NOMO-1 (cell line): Measurements from ENCODE around the gene CAD.
"Not testable (repeated sequence)": the region's sequence is repeated elsewhere in the genome, so short reads cannot be mapped to it uniquely, and the experiment has no call there.

ENCODE experiments used
- DNase-seq, 2 experiments: peaks; one replicate each; lab custom pipeline; 2025; ENCODE audit not compliant: unreplicated experiment in 2 of 2; lab: John Stamatoyannopoulos, UW

Gene CAD

GRCh38 chr2:27251766-27252165, 34.6 kb downstream of the CAD start:
- DNase-seq: no peak

DNA sequence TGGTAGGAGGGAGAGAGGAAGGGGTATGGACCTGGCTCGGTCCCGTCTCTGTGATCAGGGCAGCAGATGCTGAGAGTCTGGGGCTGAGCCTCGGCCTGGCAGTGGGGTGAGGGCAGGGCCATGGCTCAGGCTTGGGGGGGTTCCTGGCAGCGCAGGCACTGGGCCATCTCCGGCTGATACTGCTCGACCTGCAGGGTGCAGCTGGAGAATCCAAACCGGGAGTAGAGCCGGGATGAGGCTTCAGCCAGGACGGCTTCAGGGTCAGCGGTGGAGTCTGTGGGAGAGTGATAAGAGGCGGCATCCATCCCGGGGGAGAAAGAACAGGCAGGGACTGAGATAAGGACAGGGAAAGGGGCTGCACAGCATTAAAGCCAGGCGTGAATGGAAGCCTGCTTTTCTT, 38.0 kb downstream of the CAD start:
- no peak for DNase-seq

DNA sequence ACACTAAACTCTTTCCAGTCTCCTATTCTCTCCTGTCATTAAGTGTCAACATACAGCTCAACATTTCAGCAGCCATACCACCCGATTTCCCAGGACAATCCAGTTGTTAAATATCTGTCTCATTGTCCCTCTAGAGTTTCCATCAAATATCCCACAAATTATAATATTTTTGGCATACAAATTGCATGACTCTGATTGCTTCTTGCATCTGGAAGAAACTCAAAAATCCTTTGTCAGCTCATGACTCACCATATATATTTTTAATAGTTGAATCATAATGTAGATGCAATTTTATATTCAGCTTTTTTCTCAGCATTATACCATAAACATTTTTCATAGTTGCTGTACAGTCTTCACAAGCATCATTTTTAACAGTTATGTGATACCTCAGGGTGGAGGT, 38.5 kb downstream of the CAD start:
- DNase-seq: no peak

- DNase-seq: no peak
Observed at GRCh38 chr2:27256855-27257454, 39.8 kb downstream of the CAD start.

DNA sequence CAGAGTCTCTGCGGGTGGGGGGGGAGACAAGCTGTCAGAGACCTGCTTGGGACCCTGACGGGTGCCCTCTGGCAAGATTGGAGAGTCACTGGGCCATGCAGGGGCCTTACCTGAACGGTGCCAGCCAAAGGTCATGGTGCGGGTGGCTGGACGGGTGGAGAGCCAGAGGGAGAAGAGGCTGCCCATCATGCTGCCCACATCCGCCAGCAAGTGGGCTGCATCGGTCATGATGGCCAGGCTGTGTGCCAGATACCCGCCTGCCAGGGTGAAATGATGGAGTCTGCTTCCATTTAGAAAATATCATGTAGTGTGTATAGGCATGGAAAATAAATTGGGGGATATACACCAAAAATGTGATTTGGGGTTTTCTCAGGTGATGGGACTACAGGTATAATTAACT, 40.9 kb downstream of the CAD start:
- no peak for DNase-seq

GRCh38 chr2:27261241-27261925, 44.2 kb downstream of the CAD start:
- no peak for DNase-seq

DNA sequence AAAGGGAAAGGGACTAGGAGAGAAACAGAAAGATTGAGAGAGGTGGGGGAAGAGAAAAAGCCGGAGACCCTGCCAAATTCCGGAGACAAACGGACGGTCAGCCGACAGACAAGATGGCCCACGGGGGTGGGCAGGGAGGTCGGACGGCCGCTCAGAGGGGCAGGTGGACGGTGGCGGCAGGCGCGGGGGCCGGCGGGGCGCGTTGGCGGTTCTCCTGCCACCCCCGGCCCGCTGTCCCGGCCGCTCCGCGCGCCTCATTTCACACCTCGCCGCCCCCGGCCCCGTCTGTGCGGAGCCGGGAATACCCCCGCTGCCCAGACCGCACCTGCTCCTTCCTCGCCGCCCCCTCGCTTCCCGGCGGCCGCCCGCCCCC, 44.7 kb downstream of the CAD start:
- no peak for DNase-seq

DNA sequence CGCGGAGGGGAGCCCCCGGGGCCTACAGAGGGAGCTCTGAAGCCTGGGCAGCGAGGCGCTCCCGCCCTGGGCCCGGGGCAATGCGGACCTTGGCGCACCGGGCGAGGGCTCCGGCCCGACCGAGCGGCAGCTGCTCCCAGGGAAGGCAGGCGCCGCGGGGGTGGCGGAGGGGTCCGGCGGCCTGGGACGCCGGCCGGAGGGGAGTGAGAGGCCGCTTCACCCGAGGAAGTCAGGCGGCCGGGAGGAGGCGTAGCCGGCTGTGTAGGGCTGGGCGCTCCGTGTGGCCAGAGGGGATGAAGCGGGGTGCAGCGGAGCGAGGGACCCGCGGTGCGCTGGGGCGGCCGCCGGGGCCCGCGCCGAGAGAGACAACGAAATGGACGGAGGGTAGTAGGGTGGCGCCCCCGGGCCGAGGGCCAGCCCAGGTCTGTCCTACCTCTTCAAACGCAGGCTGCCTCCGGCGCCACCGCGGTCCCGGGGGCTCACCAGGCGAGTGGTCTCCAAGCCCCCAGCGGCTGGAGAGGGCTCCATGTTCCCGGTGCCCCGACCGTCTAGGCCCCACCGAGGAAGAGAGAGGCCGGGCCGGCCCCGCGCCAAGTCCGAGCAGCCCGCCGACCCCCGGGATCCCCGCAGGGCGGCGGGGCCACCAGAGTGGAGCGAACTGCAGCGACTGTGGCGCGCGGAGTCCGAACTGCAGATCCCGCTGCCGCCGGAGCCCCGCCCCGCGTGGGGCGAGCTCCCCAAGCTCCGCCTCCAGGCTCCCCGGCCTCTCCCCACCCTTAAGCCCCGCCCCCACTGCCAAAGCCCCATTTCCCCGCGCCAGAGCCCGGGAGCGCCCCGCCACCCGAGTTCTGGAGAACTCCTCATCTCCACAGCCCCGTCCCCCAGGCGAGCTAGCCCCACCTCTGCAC, 45.5 kb downstream of the CAD start, which contains the start of gene SLC30A3:
TSS of gene SLC30A3 (minus strand) at position 669 of the 908 bp plus-strand sequence. CDS start at position 528, 141 bp downstream.
- DNase-seq: peak; percentile 29 to 32

GRCh38 chr2:27263287-27264252, 46.4 kb downstream of the CAD start:
- DNase-seq: no peak

- peak in 1 of 2 experiments; percentile 12 for DNase-seq
Observed at GRCh38 chr2:27264253-27264752, 47.1 kb downstream of the CAD start.

- DNase-seq: peak; percentile 29 to 30
Observed at GRCh38 chr2:27264753-27265535, 47.8 kb downstream of the CAD start.

DNA sequence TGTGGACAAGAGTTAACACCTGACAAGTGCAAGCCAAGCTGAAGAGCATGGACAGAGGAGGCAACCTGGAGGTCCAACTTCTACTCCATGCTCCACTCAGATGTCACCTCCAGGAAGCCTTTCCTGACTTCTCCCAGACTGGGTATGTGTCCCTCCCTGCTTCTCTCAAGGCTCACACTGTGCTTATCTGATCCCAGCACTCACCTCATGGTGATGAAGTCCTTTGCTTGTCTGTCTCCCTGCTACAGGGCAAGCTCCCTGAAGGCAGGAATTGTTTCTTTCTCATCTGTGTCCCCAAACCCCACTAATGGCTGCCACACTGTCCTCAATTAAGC, 48.3 kb downstream of the CAD start:
- DNase-seq: no peak

DNA sequence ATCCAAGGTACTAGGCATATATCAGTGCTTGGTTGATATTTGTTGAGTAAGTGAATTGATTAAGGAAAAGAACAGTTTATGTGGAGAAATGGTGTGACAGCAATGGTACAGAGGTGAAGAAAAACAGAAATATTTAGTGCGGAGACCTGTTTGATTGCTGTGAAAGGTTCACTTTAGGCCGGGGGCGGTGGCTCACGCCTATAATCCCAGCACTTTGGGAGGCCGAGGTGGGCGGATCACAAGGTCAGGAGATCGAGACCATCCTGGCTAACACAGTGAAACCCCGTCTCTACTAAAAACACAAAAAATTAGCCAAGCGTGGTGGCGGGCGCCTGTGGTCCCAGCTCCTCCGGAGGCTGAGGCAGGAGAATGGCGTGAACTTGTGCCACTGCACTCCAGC, 51.1 kb downstream of the CAD start:
- DNase-seq: not testable (repeated sequence)

DNA sequence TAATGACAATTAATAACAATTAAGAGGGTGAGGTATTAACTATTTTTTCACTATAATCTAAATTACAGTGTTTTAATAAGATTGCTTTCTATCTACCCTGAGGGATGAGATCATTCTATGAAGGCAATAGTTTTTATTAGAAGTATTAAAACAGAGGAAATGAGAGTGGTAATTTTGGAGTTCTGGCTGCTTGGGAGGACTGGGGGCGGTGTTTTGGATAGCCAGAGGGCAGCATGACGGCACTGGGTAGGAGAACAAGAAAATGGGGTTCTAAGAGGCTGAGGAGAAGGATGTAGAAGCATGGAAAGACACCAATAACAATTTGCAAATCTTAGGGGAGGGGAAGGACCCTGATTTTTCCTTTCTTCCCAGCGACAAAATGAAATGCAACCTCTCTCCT, 53.0 kb downstream of the CAD start:
- DNase-seq: no peak

DNA sequence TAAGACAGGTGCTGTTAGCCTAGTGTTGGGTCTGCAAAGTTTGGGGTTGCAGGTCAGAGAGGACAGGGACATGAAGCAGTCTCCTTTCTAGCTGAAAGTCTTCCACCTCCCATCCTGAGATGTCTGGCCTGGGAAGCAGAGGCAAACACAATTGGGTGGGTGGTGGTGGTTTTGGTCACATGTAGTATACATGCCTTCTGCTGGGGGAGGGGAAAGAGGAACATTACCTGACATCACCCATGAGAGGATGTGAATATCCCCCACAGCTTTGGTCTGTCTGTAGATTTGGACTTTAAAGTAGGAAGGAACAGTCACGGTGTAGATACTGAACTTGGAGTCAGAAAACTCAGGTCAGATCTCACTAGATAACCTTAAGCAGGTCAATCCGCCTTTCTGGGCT, 53.5 kb downstream of the CAD start:
- DNase-seq: no peak

DNA sequence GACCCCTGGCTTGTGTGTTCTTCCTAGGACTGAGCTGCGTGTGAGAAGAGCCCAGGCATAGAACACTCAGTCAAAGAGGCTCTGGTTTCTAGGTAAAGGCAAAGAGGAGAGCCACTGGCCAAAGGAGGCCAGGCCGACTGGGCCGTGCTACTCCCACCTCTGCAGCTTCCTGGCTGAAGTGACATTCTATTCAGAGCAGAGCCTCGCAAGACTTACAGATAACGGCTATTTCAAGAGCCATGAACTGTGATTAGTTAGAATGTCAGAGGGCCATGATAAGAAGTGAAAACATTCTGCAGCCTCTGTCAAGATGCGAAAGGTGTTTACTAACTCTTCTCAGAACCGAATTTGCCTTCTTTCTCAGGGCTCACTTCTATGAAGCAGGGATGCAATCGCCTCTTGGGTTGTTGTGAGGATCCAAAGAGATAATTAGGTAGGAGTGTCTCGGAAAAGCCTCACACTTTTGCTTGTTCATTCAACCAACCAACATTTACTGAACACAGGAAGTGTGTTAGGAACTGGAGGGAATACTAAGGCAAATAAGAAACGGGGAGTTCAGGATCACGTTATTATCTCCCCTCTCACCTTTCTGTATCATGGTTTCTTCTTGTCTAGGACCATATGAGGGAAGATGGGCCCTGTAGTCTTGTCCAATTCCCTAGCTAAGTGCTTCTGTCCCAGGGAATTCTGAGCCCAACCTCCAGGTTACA, 54.6 kb downstream of the CAD start:
- no peak for DNase-seq

- DNase-seq: not testable (repeated sequence)
Observed at GRCh38 chr2:27272537-27273522, 55.7 kb downstream of the CAD start.
